IPS-20b (cell line): Measurements from ENCODE around the gene NPSR1.
"Not testable (repeated sequence)": the region's sequence is repeated elsewhere in the genome, so short reads cannot be mapped to it uniquely, and the experiment has no call there.

Experiments used
- H3K27ac ChIP-seq: one replicate; pipeline ENCODE4 v1.5.1; 2013; ENCODE audit warnings: low read length
- H3K27me3 ChIP-seq: 2 replicates; pipeline ENCODE4 v1.6.1; 2013; ENCODE audit warnings: mild to moderate bottlenecking, low read length, inconsistent platforms; ENCODE audit not compliant: insufficient read depth
- H3K36me3 ChIP-seq: 2 replicates; pipeline ENCODE4 v1.6.1; 2013; ENCODE audit warnings: low read depth, mild to moderate bottlenecking, inconsistent platforms, low read length, moderate library complexity; ENCODE audit not compliant: insufficient read depth
- H3K4me1 ChIP-seq: 2 replicates; pipeline ENCODE4 v1.6.1; 2013; ENCODE audit warnings: mild to moderate bottlenecking, control low read depth, inconsistent platforms, low read length, moderate library complexity; ENCODE audit not compliant: insufficient read depth
- H3K4me3 ChIP-seq: 2 replicates; pipeline ENCODE4 v1.5.1; 2013; ENCODE audit warnings: mild to moderate bottlenecking, low read length, inconsistent platforms
- H3K9ac ChIP-seq: 2 replicates; pipeline ENCODE4 v1.6.1; 2013; ENCODE audit warnings: low read depth, mild to moderate bottlenecking, inconsistent platforms, low read length, moderate library complexity
- H3K9me3 ChIP-seq: 2 replicates; pipeline ENCODE4 v1.6.1; 2013; ENCODE audit warnings: mild to moderate bottlenecking, low read depth, low read length, inconsistent platforms; ENCODE audit not compliant: insufficient read depth

NPSR1 gene

GRCh38 chr7:34851431-34851830 is 193.4 kb downstream of the NPSR1 start:
- no peak overlapping the region for H3K4me3 ChIP-seq
- no peaks in the 10 kb centered on the region for H3K36me3 ChIP-seq
- H3K27me3 ChIP-seq = no peaks in the 10 kb centered on the region
- no peak overlapping the region for H3K9ac ChIP-seq
- no peaks in the 10 kb centered on the region for H3K9me3 ChIP-seq
- no peak overlapping the region for H3K27ac ChIP-seq
- no peaks in the 10 kb centered on the region for H3K4me1 ChIP-seq

DNA sequence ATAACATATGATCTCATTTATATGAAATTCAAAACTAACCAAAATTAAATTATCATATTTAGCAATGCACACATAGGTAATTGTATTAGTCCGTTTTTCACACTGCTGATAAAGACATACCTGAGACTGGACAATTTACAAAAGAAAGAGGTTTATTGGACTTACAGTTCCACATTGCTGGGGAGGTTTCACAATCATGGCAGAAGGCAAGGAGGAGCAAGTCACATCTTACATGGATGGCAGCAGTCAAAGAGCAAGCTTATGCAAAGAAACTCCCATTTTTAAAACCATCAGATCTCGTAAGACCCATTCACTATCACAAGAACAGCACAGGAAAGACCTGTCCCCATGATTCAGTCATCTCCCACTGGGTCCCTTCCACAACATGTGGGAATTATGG is 200.4 kb downstream of the NPSR1 start:
- H3K27me3 ChIP-seq, H3K9ac ChIP-seq, H3K36me3 ChIP-seq, H3K27ac ChIP-seq, H3K9me3 ChIP-seq, H3K4me3 ChIP-seq, H3K4me1 ChIP-seq: not testable (repeated sequence)

DNA sequence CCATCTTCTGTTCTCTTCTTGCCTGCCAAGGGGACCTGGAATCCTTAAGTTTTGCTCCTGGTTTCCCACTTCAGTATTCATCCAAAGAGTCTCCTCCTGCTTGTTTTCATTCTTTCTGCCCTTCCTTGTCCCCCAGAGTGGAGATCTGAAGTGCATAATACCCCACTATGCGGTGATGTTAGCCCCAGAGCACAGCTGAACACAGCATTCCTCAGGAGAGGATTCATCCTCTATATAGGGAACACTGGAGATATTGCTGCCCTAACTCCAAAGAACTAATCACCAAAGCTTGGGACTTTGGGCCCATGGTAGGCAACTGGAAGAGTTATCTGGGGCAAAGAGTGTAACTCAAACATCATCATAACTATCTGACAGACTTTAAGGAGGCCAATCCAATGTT is 201.3 kb downstream of the NPSR1 start:
- H3K36me3 ChIP-seq = not testable (repeated sequence)

DNA sequence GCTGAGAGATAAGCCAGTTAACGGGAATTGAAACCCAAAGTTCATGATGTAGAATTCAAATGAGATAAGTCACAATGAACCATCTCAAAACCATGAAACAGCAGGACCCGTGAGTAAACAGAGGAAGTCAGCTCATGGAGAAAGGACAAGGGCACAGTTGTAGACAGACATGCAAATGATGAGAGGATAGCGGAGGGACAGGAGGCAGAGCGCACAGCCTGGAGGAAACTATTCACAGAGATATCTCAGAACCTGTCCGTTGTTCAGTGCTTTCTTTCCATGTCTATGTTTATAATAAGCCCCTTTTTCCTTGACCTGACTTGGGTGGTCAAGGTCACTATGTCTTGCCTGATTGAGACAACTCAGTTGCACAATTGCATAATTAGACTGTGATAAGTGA is 208.2 kb downstream of the NPSR1 start:
- not testable (repeated sequence) for H3K9ac ChIP-seq, H3K36me3 ChIP-seq, H3K4me3 ChIP-seq, H3K27ac ChIP-seq, H3K27me3 ChIP-seq, H3K4me1 ChIP-seq, H3K9me3 ChIP-seq

More for the DNA sequence above, 201.3 kb downstream of the NPSR1 start:
- H3K27me3 ChIP-seq, H3K9me3 ChIP-seq, H3K4me1 ChIP-seq, H3K27ac ChIP-seq, H3K4me3 ChIP-seq, H3K9ac ChIP-seq: not testable (repeated sequence)

- H3K4me1 ChIP-seq, H3K9me3 ChIP-seq, H3K27me3 ChIP-seq, H3K4me3 ChIP-seq, H3K36me3 ChIP-seq, H3K9ac ChIP-seq, H3K27ac ChIP-seq: not testable (repeated sequence)
Measured at GRCh38 chr7:34867341-34867740, 209.3 kb downstream of the NPSR1 start.

- H3K27me3 ChIP-seq, H3K4me1 ChIP-seq, H3K27ac ChIP-seq, H3K4me3 ChIP-seq, H3K9me3 ChIP-seq, H3K36me3 ChIP-seq, H3K9ac ChIP-seq: not testable (repeated sequence)
Measured at GRCh38 chr7:34868602-34869001, 210.6 kb downstream of the NPSR1 start.

GRCh38 chr7:34869057-34869456 is 211.0 kb downstream of the NPSR1 start:
- Histone ChIP-seq H3K27me3 (no peaks in the 10 kb centered on the region), H3K9ac (no peak overlapping the region), H3K4me1 (no peaks in the 10 kb centered on the region), H3K36me3 (no peaks in the 10 kb centered on the region), H3K9me3 (no peaks in the 10 kb centered on the region), H3K27ac (no peak overlapping the region), H3K4me3 (no peak overlapping the region)

DNA sequence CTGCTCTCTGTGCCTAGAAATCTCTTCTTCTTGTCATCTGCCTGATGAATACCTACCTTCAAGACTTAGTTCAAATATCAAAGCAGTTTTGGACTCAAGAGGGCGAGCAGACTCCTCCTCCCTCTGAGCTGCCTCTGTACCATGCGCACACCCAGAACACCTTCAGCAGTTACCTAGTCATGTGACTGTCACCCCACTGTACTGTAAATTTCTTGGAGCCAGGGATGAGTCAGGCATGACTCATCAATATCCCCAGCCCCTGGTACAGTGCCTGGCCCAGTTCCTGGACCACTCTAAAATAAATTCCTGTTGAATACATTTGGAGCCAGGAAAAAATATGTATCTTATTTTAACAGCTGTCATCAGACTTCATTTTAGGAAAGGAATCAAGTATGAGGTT is 212.0 kb downstream of the NPSR1 start:
- H3K27me3 ChIP-seq, H3K4me1 ChIP-seq, H3K9me3 ChIP-seq, H3K9ac ChIP-seq, H3K36me3 ChIP-seq, H3K27ac ChIP-seq, H3K4me3 ChIP-seq: not testable (repeated sequence)

DNA sequence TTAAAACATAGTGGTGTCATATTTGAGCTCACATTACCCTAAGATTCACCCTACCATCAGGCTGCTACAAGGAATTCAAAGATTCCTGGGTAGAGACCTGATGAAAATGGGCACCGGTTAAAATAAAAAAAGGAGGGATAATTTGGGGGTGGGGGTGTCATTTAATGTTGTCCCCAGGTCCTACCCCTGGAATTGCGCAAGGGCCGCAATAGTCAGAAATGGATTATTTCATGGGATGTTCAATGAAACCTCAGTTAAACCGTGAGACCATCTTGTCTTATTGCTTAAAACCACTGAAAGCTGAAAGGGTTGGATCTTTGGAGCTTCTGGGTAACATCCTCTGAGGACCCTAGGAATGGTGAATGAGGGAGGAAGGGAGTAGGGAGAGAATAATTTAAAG is 216.3 kb downstream of the NPSR1 start:
- not testable (repeated sequence) for H3K36me3 ChIP-seq, H3K27ac ChIP-seq, H3K9me3 ChIP-seq, H3K4me1 ChIP-seq, H3K27me3 ChIP-seq, H3K9ac ChIP-seq, H3K4me3 ChIP-seq

DNA sequence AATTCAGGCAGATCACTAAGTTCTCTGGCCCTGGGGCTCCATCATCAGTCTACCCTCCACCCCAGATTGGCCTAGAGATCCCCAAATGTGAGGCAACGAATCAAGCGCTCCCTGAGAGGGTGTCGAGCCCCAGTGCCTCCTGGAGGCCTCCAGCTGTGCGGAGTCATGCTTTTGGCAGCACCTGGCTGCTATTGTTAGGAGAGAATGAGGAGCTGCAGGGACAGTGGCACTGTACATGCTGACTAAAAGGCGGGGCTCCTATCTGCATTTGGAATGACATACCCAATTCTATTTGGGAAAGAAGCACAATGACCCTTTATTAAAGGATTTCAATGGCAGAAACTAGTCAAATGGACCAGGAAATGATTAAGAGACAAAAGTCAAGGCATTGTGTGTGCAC is 217.5 kb downstream of the NPSR1 start:
- Histone ChIP-seq H3K27me3 (no peaks in the 10 kb centered on the region), H3K9ac (no peak overlapping the region), H3K4me3 (no peak overlapping the region), H3K27ac (no peak overlapping the region), H3K4me1 (peaks cover 8% of the 10 kb centered on the region; the same call in 1 of the 2 replicates), H3K9me3 (no peaks in the 10 kb centered on the region), H3K36me3 (no peaks in the 10 kb centered on the region)

GRCh38 chr7:34878944-34879735 is 221.1 kb downstream of the NPSR1 start:
- Histone ChIP-seq H3K9me3 (peaks cover 10% of the 10 kb centered on the region), H3K4me1 (peaks cover 10% of the 10 kb centered on the region; the same call in 1 of the 2 replicates)
- not testable (repeated sequence) for H3K27ac ChIP-seq, H3K9ac ChIP-seq, H3K4me3 ChIP-seq, H3K36me3 ChIP-seq, H3K27me3 ChIP-seq

DNA sequence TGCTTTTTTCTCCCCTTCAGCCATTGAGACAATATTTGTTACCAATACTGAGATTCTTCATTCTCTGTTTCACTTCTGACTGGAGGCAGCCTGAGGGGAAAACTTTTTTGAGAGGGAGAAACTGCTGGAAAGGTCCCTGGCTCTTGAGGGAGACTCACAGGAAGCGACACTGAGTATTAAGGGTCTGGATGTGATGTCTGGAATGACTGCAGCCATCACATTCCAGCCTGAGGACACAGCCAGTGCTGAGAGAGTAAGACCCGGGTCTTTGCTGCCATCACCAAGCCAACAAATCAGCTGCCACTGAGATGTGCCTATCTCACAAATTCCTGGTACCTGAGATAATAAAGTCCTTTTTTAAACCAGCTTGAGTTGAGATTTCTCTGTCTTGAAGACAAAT is 221.9 kb downstream of the NPSR1 start:
- no peaks in the 10 kb centered on the region for H3K27me3 ChIP-seq
- peaks cover 14% of the 10 kb centered on the region for H3K9me3 ChIP-seq
- no peaks in the 10 kb centered on the region for H3K36me3 ChIP-seq
- no peak overlapping the region for H3K9ac ChIP-seq
- H3K27ac ChIP-seq = no peak overlapping the region
- peaks cover 10% of the 10 kb centered on the region; the same call in 1 of the 2 replicates for H3K4me1 ChIP-seq
- H3K4me3 ChIP-seq = no peak overlapping the region
